ENCODE results near the gene RIC8A.

- TF ChIP-seq JUND (IDR thresholded peaks at IDR 0.05) (no peak), CTCF (IDR thresholded peaks at IDR 0.05; ENCODE audit: low read depth, low read length, missing input control) (no peak), MAX (IDR thresholded peaks at IDR 0.05) (no peak), SP1 (IDR thresholded peaks at IDR 0.05) (no peak), ZBTB33 (IDR thresholded peaks at IDR 0.05) (no peak)
Observed at GRCh38 chr11:197741-198235, 9.7 kb upstream of the RIC8A start.

Data from liver (tissue), 3 donors.